Neuronal stem cell (in vitro differentiated cells): ENCODE measurements around the gene BRD3.

Experiments
- DNase-seq: peaks from one replicate; pipeline ENCODE4 v3.0.0-alpha.2; 2013; ENCODE audit warnings: low spot score
- H2AFZ ChIP-seq: one replicate; pipeline ENCODE4 v1.6.1; 2013; ENCODE audit warnings: mild to moderate bottlenecking, low read length, inconsistent platforms
- H2AK5ac ChIP-seq: 2 replicates; pipeline ENCODE4 v1.6.1; 2013; ENCODE audit warnings: low read depth, mild to moderate bottlenecking, inconsistent platforms, low read length, moderate library complexity, mixed read lengths
- H2BK120ac ChIP-seq: 2 replicates; pipeline ENCODE4 v1.6.1; 2013; ENCODE audit warnings: low read depth, mild to moderate bottlenecking, inconsistent platforms, low read length, moderate library complexity, mixed read lengths
- H2BK12ac ChIP-seq: one replicate; pipeline ENCODE4 v1.6.1; 2013; ENCODE audit warnings: low read length, inconsistent platforms
- H2BK15ac ChIP-seq: 2 replicates; pipeline ENCODE4 v1.6.1; 2013; ENCODE audit warnings: mild to moderate bottlenecking, low read length, inconsistent platforms, mixed read lengths
- H2BK5ac ChIP-seq: one replicate; pipeline ENCODE4 v1.6.1; 2013; ENCODE audit warnings: inconsistent platforms, mild to moderate bottlenecking, low read length, moderate library complexity
- H3K14ac ChIP-seq: one replicate; pipeline ENCODE4 v1.6.1; 2013; ENCODE audit warnings: low read length, inconsistent platforms
- H3K18ac ChIP-seq: 2 replicates; pipeline ENCODE4 v1.6.1; 2013; ENCODE audit warnings: low read length, inconsistent platforms
- H3K23ac ChIP-seq: 2 replicates; pipeline ENCODE4 v1.6.1; 2013; ENCODE audit warnings: low read depth, mild to moderate bottlenecking, mixed read lengths, low read length, inconsistent platforms; ENCODE audit not compliant: poor library complexity
- H3K27ac ChIP-seq: replicated peaks from 3 replicates; pipeline ENCODE4 v1.5.1; 2013; ENCODE audit warnings: low read length, inconsistent platforms
- H3K27me3 ChIP-seq, 3 experiments: 2 replicates each; pipeline ENCODE4 v1.6.1; 2013; ENCODE audit warnings: low read length in 3 of 3, mild to moderate bottlenecking in 2 of 3, inconsistent platforms in 1 of 3, low read depth in 1 of 3, mixed read lengths in 1 of 3, moderate library complexity in 1 of 3; ENCODE audit not compliant: control insufficient read depth in 3 of 3, insufficient read depth in 3 of 3
- H3K36me3 ChIP-seq, 2 donors: replicated peaks in 1 of 2; 2 replicates each; pipeline ENCODE4 v1.6.1; 2013; ENCODE audit warnings: low read length in 2 of 2; ENCODE audit not compliant: control insufficient read depth in 2 of 2, insufficient read depth in 2 of 2
- H3K4ac ChIP-seq: 2 replicates; pipeline ENCODE4 v1.6.1; 2013; ENCODE audit warnings: inconsistent platforms, mild to moderate bottlenecking, low read length, moderate library complexity
- H3K4me1 ChIP-seq, 2 donors: 1 replicate in 1 of 2; 2 replicates in 1 of 2; pipeline ENCODE4 v1.6.1; 2013; ENCODE audit warnings: low read length in 2 of 2, low read depth in 1 of 2; ENCODE audit not compliant: control insufficient read depth in 2 of 2, insufficient read depth in 1 of 2
- H3K4me2 ChIP-seq: one replicate; pipeline ENCODE4 v1.6.1; 2013; ENCODE audit warnings: mild to moderate bottlenecking, low read length, inconsistent platforms; ENCODE audit not compliant: insufficient read depth, poor library complexity, severe bottlenecking
- H3K4me3 ChIP-seq, 2 donors: 2 replicates each; pipeline ENCODE4 v1.5.1; 2013; ENCODE audit warnings: low read length in 2 of 2, mild to moderate bottlenecking in 2 of 2, inconsistent platforms in 1 of 2, moderate library complexity in 1 of 2
- H3K79me1 ChIP-seq: one replicate; pipeline ENCODE4 v1.6.1; 2013; ENCODE audit warnings: low read depth, mild to moderate bottlenecking, inconsistent platforms, low read length, moderate library complexity
- H3K9ac ChIP-seq: one replicate; pipeline ENCODE4 v1.6.1; 2013; ENCODE audit warnings: mild to moderate bottlenecking, low read depth, low read length, inconsistent platforms; ENCODE audit not compliant: poor library complexity
- H3K9me3 ChIP-seq, 2 donors: replicated peaks in 1 of 2; 2 replicates each; pipeline versions ENCODE3 to v1.6.1; 2013; ENCODE audit warnings: low read length in 2 of 2, mild to moderate bottlenecking in 2 of 2, inconsistent platforms in 1 of 2, low read depth in 1 of 2, mixed read lengths in 1 of 2, moderate library complexity in 1 of 2; ENCODE audit not compliant: control insufficient read depth in 2 of 2, insufficient read depth in 1 of 2
- H4K8ac ChIP-seq: one replicate; pipeline ENCODE4 v1.6.1; 2013; ENCODE audit warnings: low read depth, mild to moderate bottlenecking, inconsistent platforms, low read length, moderate library complexity
- H4K91ac ChIP-seq: one replicate; pipeline ENCODE4 v1.6.1; 2013; ENCODE audit warnings: low read length, low read depth, mild to moderate bottlenecking, inconsistent platforms; ENCODE audit not compliant: poor library complexity
- WGBS, 2 donors: extraction: QIAGEN DNeasy Blood & Tissue Kit; methylation state at CpG; one replicate each; pipeline ENCODE4 v1.1.7; 2013; ENCODE audit warnings: missing lambda C conversion rate in 2 of 2, mixed read lengths in 1 of 2; ENCODE audit not compliant: insufficient read length in 2 of 2, insufficient replicate concordance in 1 of 2; ENCODE audit errors: extremely low coverage in 2 of 2; 5-methylcytosine and 5-hydroxymethylcytosine counted together

The BRD3 gene

GRCh38 chr9:134044944-134045343, 22.9 kb downstream of the BRD3 start:
- Histone ChIP-seq H4K91ac (no peak overlapping the region), H2BK12ac (no peak overlapping the region), H3K14ac (no peak overlapping the region), H3K4ac (no peak overlapping the region), H3K36me3 (peaks cover 85 to 98% of the 10 kb centered on the region in 2 donors), H3K9ac (no peak overlapping the region), H3K4me1 (no peaks in the 10 kb centered on the region), H3K27ac (no peak overlapping the region), H4K8ac (no peak overlapping the region), H3K18ac (no peak overlapping the region), H3K27me3 (no peaks in the 10 kb centered on the region), H3K23ac (no peak overlapping the region), H2BK120ac (no peak overlapping the region), H3K79me1 (peaks cover 18% of the 10 kb centered on the region), H2BK15ac (no peak overlapping the region), H2AK5ac (no peak overlapping the region), H3K9me3 (no peaks in the 10 kb centered on the region), H2BK5ac (no peak overlapping the region), H3K4me2 (no peak overlapping the region), H3K4me3 (peak overlapping the region in 1 of 2 donors; percentile 30), H2AFZ (no peak overlapping the region)
- no CpG with 5 or more reads among the region's 12 CpGs for whole genome bisulfite sequencing, 2 donors
- DNase-seq, result no peak

GRCh38 chr9:134043531-134043988, 24.3 kb downstream of the BRD3 start:
- no peak overlapping the region for H2AFZ ChIP-seq
- no peaks in the 10 kb centered on the region for H3K27me3 ChIP-seq
- H2BK120ac ChIP-seq, result no peak overlapping the region
- WGBS, 2 donors, result no CpG with 5 or more reads among the region's 11 CpGs
- H3K9ac ChIP-seq, result no peak overlapping the region
- no peak for DNase-seq
- H3K23ac ChIP-seq, result no peak overlapping the region
- no peak overlapping the region for H3K18ac ChIP-seq
- no peak overlapping the region for H3K14ac ChIP-seq
- no peaks in the 10 kb centered on the region for H3K9me3 ChIP-seq
- no peak overlapping the region for H3K27ac ChIP-seq
- no peak overlapping the region for H2BK12ac ChIP-seq
- peaks cover 84 to 98% of the 10 kb centered on the region in 2 donors for H3K36me3 ChIP-seq
- H4K8ac ChIP-seq, result no peak overlapping the region
- H3K4me2 ChIP-seq, result no peak overlapping the region
- H2BK15ac ChIP-seq, result no peak overlapping the region
- H3K4me1 ChIP-seq, result no peaks in the 10 kb centered on the region
- no peak overlapping the region for H2AK5ac ChIP-seq
- no peak overlapping the region for H2BK5ac ChIP-seq
- no peak overlapping the region for H4K91ac ChIP-seq
- no peak overlapping the region for H3K4me3 ChIP-seq
- peaks cover 16% of the 10 kb centered on the region for H3K79me1 ChIP-seq
- H3K4ac ChIP-seq, result no peak overlapping the region

GRCh38 chr9:134041649-134041962, 26.2 kb downstream of the BRD3 start:
- Histone ChIP-seq H2BK15ac (no peak overlapping the region), H3K18ac (no peak overlapping the region), H3K9me3 (no peaks in the 10 kb centered on the region), H3K27ac (no peak overlapping the region), H3K36me3 (peaks cover 65 to 98% of the 10 kb centered on the region in 2 donors), H3K4me1 (no peaks in the 10 kb centered on the region), H3K79me1 (peaks cover 6% of the 10 kb centered on the region), H3K23ac (no peak overlapping the region), H3K27me3 (no peaks in the 10 kb centered on the region), H2AFZ (no peak overlapping the region), H3K4me2 (no peak overlapping the region), H3K4me3 (no peak overlapping the region), H2BK120ac (no peak overlapping the region), H2BK5ac (peak overlapping the region; percentile 29), H3K9ac (no peak overlapping the region), H2AK5ac (no peak overlapping the region), H3K4ac (no peak overlapping the region), H3K14ac (no peak overlapping the region), H4K91ac (no peak overlapping the region), H4K8ac (no peak overlapping the region), H2BK12ac (peak overlapping the region; percentile 46)
- no peak for DNase-seq
- no CpG with 5 or more reads among the region's 16 CpGs for WGBS, 2 donors

- Histone ChIP-seq H2BK5ac (peak overlapping the region; percentile 29), H3K18ac (peak overlapping the region; percentile 13), H2AFZ (no peak overlapping the region), H3K36me3 (peaks cover 63 to 98% of the 10 kb centered on the region in 2 donors), H2BK12ac (no peak overlapping the region), H3K23ac (no peak overlapping the region), H4K91ac (no peak overlapping the region), H3K4me2 (no peak overlapping the region), H3K79me1 (peaks cover 6% of the 10 kb centered on the region), H4K8ac (no peak overlapping the region), H3K14ac (no peak overlapping the region), H3K4me3 (no peak overlapping the region), H3K9ac (no peak overlapping the region), H3K4ac (no peak overlapping the region), H2BK120ac (no peak overlapping the region), H2AK5ac (no peak overlapping the region), H3K27ac (no peak overlapping the region), H2BK15ac (no peak overlapping the region), H3K9me3 (no peaks in the 10 kb centered on the region), H3K27me3 (no peaks in the 10 kb centered on the region), H3K4me1 (no peaks in the 10 kb centered on the region)
- no peak for DNase-seq
- WGBS, 2 donors, result no CpG with 5 or more reads among the region's 21 CpGs
Observed at GRCh38 chr9:134040781-134041648, 26.8 kb downstream of the BRD3 start.
